SK-N-SH (cell line): ENCODE data around the gene RPH3AL. TPM values are rescaled to one million over a fixed set of nuclear protein-coding genes. Genes with fewer than 3 reads are reported as not detected.

Experiments
- CTCF ChIA-PET: fragments of 300-600, 350-600 bp; formaldehyde crosslinking; extraction: SDS; loops from one replicate; lab custom pipeline; 2021; lab: Yijun Ruan, JAX
- POLR2A ChIA-PET: fragments of 350-600 bp; sonication (Branson Sonifier 250); formaldehyde crosslinking; extraction: SDS; loops from one replicate; lab custom pipeline; 2020; ENCODE audit warnings: antibody characterized with exemption, inconsistent platforms; lab: Yijun Ruan, JAX
- DNase-seq: peaks from one replicate; pipeline ENCODE4 v3.0.0; 2012
- H2AFZ ChIP-seq: fragments of 200-600 bp; sonication (generic); 2 replicates; pipeline ENCODE4 v1.8.1; 2016; ENCODE audit warnings: antibody characterized with exemption, mild to moderate bottlenecking, low read depth
- H3F3A ChIP-seq: fragments of 200-600 bp; sonication (generic); replicated peaks from 2 replicates; pipeline ENCODE3; 2016; ENCODE audit warnings: antibody characterized with exemption, mild to moderate bottlenecking; ENCODE audit not compliant: insufficient read depth
- H3K27ac ChIP-seq, 2 experiments: fragments of 200-500 bp in 1 of 2; fragments of 200-600 bp in 1 of 2; sonication (Bioruptor generic) in 1 of 2; sonication (generic), shearing (Covaris generic) in 1 of 2; 2 replicates each; pipeline versions ENCODE4 v1.5.1 to v1.6.1; 2014 to 2016; ENCODE audit warnings: low read depth in 2 of 2, inconsistent platforms in 1 of 2, low read length in 1 of 2, mild to moderate bottlenecking in 1 of 2, mixed read lengths in 1 of 2
- H3K27me3 ChIP-seq: fragments of 200-600 bp; sonication (generic), shearing (Covaris generic); 2 replicates; pipeline ENCODE4 v1.6.1; 2016; ENCODE audit warnings: mixed run types; ENCODE audit not compliant: insufficient read depth
- H3K36me3 ChIP-seq, 2 experiments: fragments of 200-500 bp in 1 of 2; fragments of 200-600 bp in 1 of 2; sonication (Bioruptor generic) in 1 of 2; sonication (generic) in 1 of 2; replicated peaks in 1 of 2; 2 replicates each; pipeline versions ENCODE3 to v1.5.1; 2014 to 2016; ENCODE audit warnings: low read length in 1 of 2, mild to moderate bottlenecking in 1 of 2; ENCODE audit not compliant: insufficient read depth in 2 of 2, control insufficient read depth in 1 of 2
- H3K4me1 ChIP-seq, 2 experiments: fragments of 200-500 bp in 1 of 2; fragments of 200-600 bp in 1 of 2; sonication (Bioruptor generic) in 1 of 2; sonication (generic), shearing (Covaris generic) in 1 of 2; 2 replicates each; pipeline versions ENCODE4 v1.5.1 to v1.6.1; 2014 to 2016; ENCODE audit warnings: low read depth in 1 of 2, low read length in 1 of 2, mixed run types in 1 of 2; ENCODE audit not compliant: insufficient read depth in 2 of 2, control insufficient read depth in 1 of 2
- H3K4me2 ChIP-seq: fragments of 200-600 bp; sonication (generic), shearing (Covaris generic); 2 replicates; pipeline ENCODE4 v1.6.1; 2017; ENCODE audit warnings: mixed run types
- H3K4me3 ChIP-seq, 2 experiments: fragments of 200-500 bp in 1 of 2; fragments of 200-600 bp in 1 of 2; sonication (Bioruptor generic) in 1 of 2; sonication (generic), shearing (Covaris generic) in 1 of 2; 2 replicates each; pipeline versions ENCODE4 v1.5.1 to v1.8.1; 2014 to 2016; ENCODE audit warnings: low read depth in 2 of 2, inconsistent platforms in 1 of 2, low read length in 1 of 2, mild to moderate bottlenecking in 1 of 2, mixed read lengths in 1 of 2, moderate library complexity in 1 of 2
- H3K79me2 ChIP-seq: fragments of 200-600 bp; sonication (generic); 2 replicates; pipeline ENCODE4 v1.8.1; 2017; ENCODE audit warnings: mild to moderate bottlenecking; ENCODE audit not compliant: insufficient read depth
- H3K9ac ChIP-seq: fragments of 200-600 bp; sonication (generic); 2 replicates; pipeline ENCODE4 v1.6.1; 2017; ENCODE audit warnings: mixed run types
- H3K9me2 ChIP-seq: fragments of 200-600 bp; sonication (generic); 2 replicates; pipeline ENCODE4 v1.6.1; 2017; ENCODE audit warnings: mixed run types
- H3K9me3 ChIP-seq: fragments of 200-600 bp; sonication (generic); 2 replicates; pipeline ENCODE4 v1.6.1; 2017; ENCODE audit warnings: mixed run types, mild to moderate bottlenecking, moderate library complexity
- H4K20me1 ChIP-seq: fragments of 200-600 bp; sonication (generic); 2 replicates; pipeline ENCODE4 v1.6.1; 2017; ENCODE audit warnings: mild to moderate bottlenecking, mixed run types; ENCODE audit not compliant: insufficient read depth
- CHD2 ChIP-seq: fragments of 150-350 bp; IDR thresholded peaks from 2 replicates; pipeline ENCODE4 v1.6.1; 2018; ENCODE audit warnings: low read length; ENCODE audit not compliant: partially characterized antibody
- GATA2 ChIP-seq: sonication (generic); formaldehyde crosslinking; IDR thresholded peaks from 2 replicates; pipeline ENCODE4 v1.5.0; 2020; ENCODE audit warnings: mild to moderate bottlenecking, missing genetic modification reagents
- MAX ChIP-seq: IDR thresholded peaks from 2 replicates; pipeline ENCODE4 v1.4.0; 2012; ENCODE audit warnings: low read depth
- PBX3 ChIP-seq: IDR thresholded peaks from 2 replicates; pipeline ENCODE4; 2012
- POLR2AphosphoS5 ChIP-seq: IDR thresholded peaks from 2 replicates; pipeline ENCODE4 v1.6.1; 2012; ENCODE audit warnings: low read depth, low read length
- REST ChIP-seq: IDR thresholded peaks from 2 replicates; pipeline ENCODE4 v1.6.1; 2012; ENCODE audit warnings: mild to moderate bottlenecking, low read depth, low read length, moderate library complexity
- RFX5 ChIP-seq: IDR thresholded peaks from 2 replicates; pipeline ENCODE4 v1.6.1; 2012; ENCODE audit warnings: mild to moderate bottlenecking, improper control_type of control experiment, low read length
- TAF1 ChIP-seq: IDR thresholded peaks from 2 replicates; pipeline ENCODE4 v1.6.1; 2012; ENCODE audit warnings: low read depth, mild to moderate bottlenecking, low read length, moderate library complexity, borderline replicate concordance
- TCF12 ChIP-seq: IDR thresholded peaks from 2 replicates; pipeline ENCODE4 v1.4.0; 2012
- WGBS: methylation state at CpG from one replicate; pipeline ENCODE4 v1.1.6; 2017; ENCODE audit warnings: low lambda C conversion rate; 5-methylcytosine and 5-hydroxymethylcytosine counted together
- polyA plus RNA-seq, 3 experiments: library from polyadenylated mRNA; depleted of rRNA; stranded (reverse); fragments of >200 nt; gene quantifications; 2 replicates each; pipeline ENCODE4 v1.2.3, GENCODE V29; 2012
- TF ChIP-seq, protein P1 (sequence below): fragments of 200-600 bp; sonication (generic); IDR thresholded peaks from 2 replicates; pipeline ENCODE4 v1.6.1; 2017; ENCODE audit warnings: antibody characterized with exemption, mild to moderate bottlenecking, moderate library complexity

RPH3AL gene
- polyA plus RNA-seq, 1 of the 3 experiments (the other 2 are of a cell fraction): 2.9 TPM

- Histone ChIP-seq H3F3A (no peaks in the 10 kb centered on the region), H3K9me3 (no peaks in the 10 kb centered on the region), H3K27ac (no peak overlapping the region), H3K36me3 (no peaks in the 10 kb centered on the region), H4K20me1 (no peaks in the 10 kb centered on the region), H3K4me3 (no peak overlapping the region), H3K9ac (no peak overlapping the region), H3K4me1 (peaks cover 7 to 8% of the 10 kb centered on the region in 2 experiments; a peak in 2 of 4 replicates), H2AFZ (no peak overlapping the region)
- CTCF ChIA-PET: interaction anchor here (0.6 kb wide), 1 partner anchor 77 kb away, joined by 3 read pairs; no protein-coding TSS in a partner anchor
- DNase-seq: peak; percentile 54
- WGBS: 68% methylated on average over 20 of the region's 24 CpGs
- POLR2A ChIA-PET: interaction anchor here (0.6 kb wide), 1 partner anchor 42 kb away, joined by 3 read pairs; no protein-coding TSS in a partner anchor
- TF ChIP-seq RFX5 (no peak), POLR2AphosphoS5 (no peak)
- TF ChIP-seq, all 33 proteins: peak for 0
- no peak overlapping the region for H3K4me2 ChIP-seq
- H3K79me2 ChIP-seq: no peaks in the 10 kb centered on the region
- H3K27me3 ChIP-seq: no peaks in the 10 kb centered on the region
- no peaks in the 10 kb centered on the region for H3K9me2 ChIP-seq
Observed at GRCh38 chr17:231966-232807, 120.4 kb downstream of the RPH3AL start.

DNA sequence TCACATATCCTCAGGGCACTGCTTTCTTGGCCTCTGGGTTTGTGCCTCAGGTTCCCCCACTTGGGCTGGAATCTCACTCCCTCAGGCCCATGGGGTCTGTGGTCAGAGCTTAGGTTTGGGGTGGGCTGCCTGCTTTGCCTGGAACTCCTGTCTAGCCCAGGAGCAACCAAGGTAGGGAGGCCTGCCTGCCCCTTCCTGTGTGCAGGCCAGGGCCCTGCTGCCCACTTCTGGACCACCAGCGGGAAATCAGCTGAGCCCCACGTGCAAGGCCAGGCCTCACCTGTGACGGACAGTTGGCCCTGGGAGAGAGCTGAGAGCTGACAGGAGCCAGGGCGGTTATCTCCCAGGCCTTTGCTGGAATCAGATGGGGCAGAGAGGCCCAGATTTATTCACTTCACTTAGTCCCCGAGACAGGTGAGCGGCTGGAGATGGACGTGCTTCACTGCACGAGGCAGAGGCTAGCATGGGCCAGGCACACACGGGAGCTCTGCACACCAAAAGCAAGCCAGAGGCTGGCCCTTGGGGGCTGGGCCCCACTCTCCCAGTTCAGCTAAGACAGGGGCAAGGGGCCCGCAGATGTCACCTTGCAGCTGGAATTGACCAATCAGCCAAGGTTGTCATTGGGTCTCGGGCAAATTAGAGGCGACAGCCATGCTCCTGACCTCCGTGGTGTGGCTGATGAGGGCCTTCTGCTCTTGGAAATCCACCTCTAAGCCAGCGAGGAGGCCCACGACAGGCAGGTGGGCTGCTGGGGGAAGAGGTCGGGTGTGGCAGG, 121.2 kb downstream of the RPH3AL start:
- ChIA-PET CTCF (no interaction called here), POLR2A (interaction anchor here (0.6 kb wide), 1 partner anchor 42 kb away, joined by 3 read pairs; no protein-coding TSS in a partner anchor)
- Histone ChIP-seq H3K27ac (no peak overlapping the region), H3K9me3 (no peaks in the 10 kb centered on the region), H3K4me2 (no peak overlapping the region), H2AFZ (no peak overlapping the region), H3K4me1 (peaks cover 7 to 10% of the 10 kb centered on the region in 2 experiments; a peak in 2 of 4 replicates), H3K4me3 (no peak overlapping the region), H3F3A (no peaks in the 10 kb centered on the region), H3K79me2 (no peaks in the 10 kb centered on the region), H4K20me1 (no peaks in the 10 kb centered on the region), H3K9me2 (no peaks in the 10 kb centered on the region), H3K27me3 (no peaks in the 10 kb centered on the region), H3K36me3 (no peaks in the 10 kb centered on the region), H3K9ac (no peak overlapping the region)
- 55% methylated on average over 8 of the region's 16 CpGs for WGBS
- TF ChIP-seq TAF1: no peak
- no peak for DNase-seq

GRCh38 chr17:230395-230770, 122.2 kb downstream of the RPH3AL start:
- Histone ChIP-seq H3K79me2 (no peaks in the 10 kb centered on the region), H3K9me3 (no peaks in the 10 kb centered on the region), H3K36me3 (no peaks in the 10 kb centered on the region), H3K4me3 (no peak overlapping the region), H3K9me2 (no peaks in the 10 kb centered on the region), H2AFZ (no peak overlapping the region), H4K20me1 (no peaks in the 10 kb centered on the region), H3K27ac (no peak overlapping the region), H3K4me1 (peaks cover 7 to 10% of the 10 kb centered on the region in 2 experiments; a peak in 2 of 4 replicates), H3K9ac (no peak overlapping the region), H3K27me3 (no peaks in the 10 kb centered on the region), H3F3A (no peaks in the 10 kb centered on the region), H3K4me2 (no peak overlapping the region)
- CTCF ChIA-PET: interaction anchor here (0.5 kb wide), 1 partner anchor 101 kb away, joined by 3 read pairs; no protein-coding TSS in a partner anchor
- 69% methylated on average over 7 of the region's 7 CpGs for WGBS
- POLR2A ChIA-PET: no interaction called here
- DNase-seq: no peak
- TF ChIP-seq MAX (no peak), CHD2 (no peak), REST (no peak), TCF12 (no peak), PBX3 (no peak), GATA2 (CRISPR knock-in tag) (no peak), RFX5 (no peak)
- TF ChIP-seq, protein P1, sequence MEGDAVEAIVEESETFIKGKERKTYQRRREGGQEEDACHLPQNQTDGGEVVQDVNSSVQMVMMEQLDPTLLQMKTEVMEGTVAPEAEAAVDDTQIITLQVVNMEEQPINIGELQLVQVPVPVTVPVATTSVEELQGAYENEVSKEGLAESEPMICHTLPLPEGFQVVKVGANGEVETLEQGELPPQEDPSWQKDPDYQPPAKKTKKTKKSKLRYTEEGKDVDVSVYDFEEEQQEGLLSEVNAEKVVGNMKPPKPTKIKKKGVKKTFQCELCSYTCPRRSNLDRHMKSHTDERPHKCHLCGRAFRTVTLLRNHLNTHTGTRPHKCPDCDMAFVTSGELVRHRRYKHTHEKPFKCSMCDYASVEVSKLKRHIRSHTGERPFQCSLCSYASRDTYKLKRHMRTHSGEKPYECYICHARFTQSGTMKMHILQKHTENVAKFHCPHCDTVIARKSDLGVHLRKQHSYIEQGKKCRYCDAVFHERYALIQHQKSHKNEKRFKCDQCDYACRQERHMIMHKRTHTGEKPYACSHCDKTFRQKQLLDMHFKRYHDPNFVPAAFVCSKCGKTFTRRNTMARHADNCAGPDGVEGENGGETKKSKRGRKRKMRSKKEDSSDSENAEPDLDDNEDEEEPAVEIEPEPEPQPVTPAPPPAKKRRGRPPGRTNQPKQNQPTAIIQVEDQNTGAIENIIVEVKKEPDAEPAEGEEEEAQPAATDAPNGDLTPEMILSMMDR: no peak
